ENCODE results near the gene ITGB6.

DNA sequence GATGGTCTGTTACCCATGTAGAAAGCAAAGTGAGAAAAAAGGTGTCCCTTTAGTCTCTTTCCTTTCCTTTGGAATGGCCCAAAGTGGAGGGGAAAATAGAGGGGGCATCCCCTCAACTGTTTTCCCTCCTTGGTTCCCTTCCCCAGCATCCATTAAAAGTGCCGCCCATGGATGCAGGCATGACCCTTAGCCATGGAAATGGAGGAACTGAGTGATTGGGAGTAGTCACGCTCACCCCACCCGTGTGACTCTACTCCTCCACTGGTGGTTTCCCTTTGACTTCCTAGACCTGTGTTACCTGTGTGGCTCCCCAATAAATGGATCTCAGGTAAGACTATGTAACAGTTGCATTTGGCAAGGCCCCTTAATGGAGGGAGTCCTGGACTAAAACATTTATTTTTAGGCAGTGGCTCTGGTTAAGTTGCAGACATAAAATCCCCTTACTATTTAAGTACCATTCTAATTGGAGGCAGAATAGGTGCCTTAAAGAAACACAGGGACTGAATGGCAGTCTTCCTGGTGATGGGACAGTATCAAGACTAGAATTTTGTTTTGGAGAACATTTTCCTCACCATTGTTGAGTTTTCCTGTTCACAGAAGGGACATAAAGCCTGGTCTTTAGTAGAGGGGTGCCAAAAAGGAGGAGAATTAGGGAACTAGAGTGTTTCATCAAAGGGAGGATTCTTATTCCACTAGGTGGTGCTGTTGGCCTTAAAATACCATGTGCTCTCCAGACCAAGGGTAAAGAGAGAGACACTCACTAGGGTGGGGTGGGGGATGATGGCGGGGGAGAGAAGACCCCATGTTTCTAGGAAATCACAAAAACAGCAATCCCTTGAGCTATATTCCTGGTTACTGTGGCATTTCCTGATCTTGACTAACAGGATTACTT is 112.0 kb downstream of the ITGB6 start:
- TF ChIP-seq POLR2AphosphoS5 (IDR thresholded peaks at IDR 0.05; ENCODE audit: low read depth, low read length) = no peak
- no peak for TF ChIP-seq MAFK (IDR thresholded peaks at IDR 0.05; ENCODE audit: low read depth, low read length)
- TF ChIP-seq SRF (IDR thresholded peaks at IDR 0.05; ENCODE audit: low read depth, low read length) = no peak
- no peak for TF ChIP-seq POLR2A (IDR thresholded peaks at IDR 0.05; ENCODE audit: control extremely low read depth in 1 of 2, low read depth in 2 of 2, low read length in 2 of 2)
- no peak for TF ChIP-seq RFX5 (IDR thresholded peaks at IDR 0.05; ENCODE audit: borderline replicate concordance, low read depth, low read length)
- no peak for TF ChIP-seq EZH2 (IDR thresholded peaks at IDR 0.05; ENCODE audit: low read depth, low read length, severe bottlenecking)
- TF ChIP-seq, protein P1, sequence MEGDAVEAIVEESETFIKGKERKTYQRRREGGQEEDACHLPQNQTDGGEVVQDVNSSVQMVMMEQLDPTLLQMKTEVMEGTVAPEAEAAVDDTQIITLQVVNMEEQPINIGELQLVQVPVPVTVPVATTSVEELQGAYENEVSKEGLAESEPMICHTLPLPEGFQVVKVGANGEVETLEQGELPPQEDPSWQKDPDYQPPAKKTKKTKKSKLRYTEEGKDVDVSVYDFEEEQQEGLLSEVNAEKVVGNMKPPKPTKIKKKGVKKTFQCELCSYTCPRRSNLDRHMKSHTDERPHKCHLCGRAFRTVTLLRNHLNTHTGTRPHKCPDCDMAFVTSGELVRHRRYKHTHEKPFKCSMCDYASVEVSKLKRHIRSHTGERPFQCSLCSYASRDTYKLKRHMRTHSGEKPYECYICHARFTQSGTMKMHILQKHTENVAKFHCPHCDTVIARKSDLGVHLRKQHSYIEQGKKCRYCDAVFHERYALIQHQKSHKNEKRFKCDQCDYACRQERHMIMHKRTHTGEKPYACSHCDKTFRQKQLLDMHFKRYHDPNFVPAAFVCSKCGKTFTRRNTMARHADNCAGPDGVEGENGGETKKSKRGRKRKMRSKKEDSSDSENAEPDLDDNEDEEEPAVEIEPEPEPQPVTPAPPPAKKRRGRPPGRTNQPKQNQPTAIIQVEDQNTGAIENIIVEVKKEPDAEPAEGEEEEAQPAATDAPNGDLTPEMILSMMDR (IDR thresholded peaks at IDR 0.05; ENCODE audit: control extremely low read depth in 1 of 3, insufficient read depth in 1 of 3, low read depth in 1 of 3, low read length in 3 of 3) = peak in 1 of 3 experiments; percentile 10; a peak in 1 of 4 replicates
- no peak for TF ChIP-seq TCF12 (IDR thresholded peaks at IDR 0.05; ENCODE audit: low read depth, low read length)
- no peak for TF ChIP-seq TBP (IDR thresholded peaks at IDR 0.05; ENCODE audit: low read depth, low read length)
- no peak for TF ChIP-seq CHD2 (IDR thresholded peaks at IDR 0.05; ENCODE audit: low read length)
- TF ChIP-seq, protein P2, sequence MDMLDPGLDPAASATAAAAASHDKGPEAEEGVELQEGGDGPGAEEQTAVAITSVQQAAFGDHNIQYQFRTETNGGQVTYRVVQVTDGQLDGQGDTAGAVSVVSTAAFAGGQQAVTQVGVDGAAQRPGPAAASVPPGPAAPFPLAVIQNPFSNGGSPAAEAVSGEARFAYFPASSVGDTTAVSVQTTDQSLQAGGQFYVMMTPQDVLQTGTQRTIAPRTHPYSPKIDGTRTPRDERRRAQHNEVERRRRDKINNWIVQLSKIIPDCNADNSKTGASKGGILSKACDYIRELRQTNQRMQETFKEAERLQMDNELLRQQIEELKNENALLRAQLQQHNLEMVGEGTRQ (IDR thresholded peaks at IDR 0.05; ENCODE audit: low read length) = no peak
- TF ChIP-seq, protein P3, sequence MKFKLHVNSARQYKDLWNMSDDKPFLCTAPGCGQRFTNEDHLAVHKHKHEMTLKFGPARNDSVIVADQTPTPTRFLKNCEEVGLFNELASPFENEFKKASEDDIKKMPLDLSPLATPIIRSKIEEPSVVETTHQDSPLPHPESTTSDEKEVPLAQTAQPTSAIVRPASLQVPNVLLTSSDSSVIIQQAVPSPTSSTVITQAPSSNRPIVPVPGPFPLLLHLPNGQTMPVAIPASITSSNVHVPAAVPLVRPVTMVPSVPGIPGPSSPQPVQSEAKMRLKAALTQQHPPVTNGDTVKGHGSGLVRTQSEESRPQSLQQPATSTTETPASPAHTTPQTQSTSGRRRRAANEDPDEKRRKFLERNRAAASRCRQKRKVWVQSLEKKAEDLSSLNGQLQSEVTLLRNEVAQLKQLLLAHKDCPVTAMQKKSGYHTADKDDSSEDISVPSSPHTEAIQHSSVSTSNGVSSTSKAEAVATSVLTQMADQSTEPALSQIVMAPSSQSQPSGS (IDR thresholded peaks at IDR 0.05; ENCODE audit: low read length) = no peak

Measured in H1 (cell line).